ENCODE results near the gene PRKD3.

The PRKD3 gene

GRCh38 chr2:37342591-37343220, 18.1 kb upstream of the PRKD3 start:
- no peak for DNase-seq

- DNase-seq: peak; percentile 49
These were observed 16.0 kb upstream of the PRKD3 start for GRCh38 chr2:37340637-37341036.

GRCh38 chr2:37338933-37339332, 14.3 kb upstream of the PRKD3 start:
- no peak for DNase-seq

- no peak for DNase-seq
These were observed 13.1 kb upstream of the PRKD3 start for GRCh38 chr2:37337620-37338280.

DNA sequence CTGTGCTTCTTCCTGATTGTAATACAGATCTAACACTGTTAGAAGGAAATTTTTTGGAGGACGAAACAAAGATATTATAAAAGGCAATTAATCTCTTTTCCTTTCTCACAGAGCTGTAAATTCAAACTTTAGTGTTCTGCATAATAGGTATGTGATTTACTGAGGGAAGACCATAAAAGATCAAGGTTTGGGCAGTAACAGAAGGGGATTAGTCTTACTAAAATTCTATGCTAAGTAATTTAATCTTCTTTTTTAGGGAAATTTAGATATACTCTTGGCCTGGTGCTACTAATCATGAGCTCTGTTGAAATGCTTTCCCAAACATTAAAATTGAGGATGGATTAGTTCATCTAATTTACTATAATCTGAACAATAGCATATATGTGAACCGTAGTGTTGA, 11.0 kb upstream of the PRKD3 start:
- no peak for DNase-seq

DNA sequence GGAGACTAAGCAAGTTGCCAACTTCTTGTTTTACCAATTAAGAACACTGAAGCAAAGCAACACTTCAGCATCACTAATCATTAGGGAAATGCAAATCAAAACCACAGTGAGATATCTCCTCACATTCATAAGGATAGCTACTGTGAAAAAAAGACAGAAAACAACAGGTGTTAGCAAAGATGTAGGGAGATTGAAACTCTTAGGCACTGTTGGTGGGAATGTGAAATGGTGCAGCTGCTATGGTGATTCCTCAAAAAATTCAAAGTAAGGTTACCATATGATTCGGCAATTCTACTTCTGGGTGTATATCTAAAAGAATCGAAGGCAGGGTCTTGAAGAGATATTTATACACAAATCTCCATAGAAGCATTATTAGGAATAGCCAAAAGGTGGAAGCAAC, 8.6 kb upstream of the PRKD3 start:
- DNase-seq: no peak

DNA sequence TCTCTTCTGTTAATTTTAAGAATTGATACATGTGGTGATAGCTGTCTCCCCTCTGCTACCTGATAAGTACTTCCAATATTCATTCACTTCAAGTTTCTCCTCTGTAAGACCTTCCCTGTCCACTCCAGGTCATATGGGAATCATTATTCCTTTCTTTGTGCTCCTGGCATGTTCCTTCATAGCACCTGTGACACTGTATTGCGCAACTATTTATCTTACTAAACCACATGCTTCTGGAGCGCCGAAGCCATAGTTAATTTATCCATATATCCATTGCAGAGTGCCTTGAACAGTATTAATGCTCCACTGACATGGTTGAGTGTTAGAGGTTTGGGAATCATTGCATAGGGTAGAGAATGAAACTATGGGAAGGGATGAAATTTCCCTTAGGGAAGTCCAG, 7.9 kb upstream of the PRKD3 start:
- peak; percentile 43 for DNase-seq

GRCh38 chr2:37330681-37331080, 6.0 kb upstream of the PRKD3 start:
- DNase-seq: no peak

DNA sequence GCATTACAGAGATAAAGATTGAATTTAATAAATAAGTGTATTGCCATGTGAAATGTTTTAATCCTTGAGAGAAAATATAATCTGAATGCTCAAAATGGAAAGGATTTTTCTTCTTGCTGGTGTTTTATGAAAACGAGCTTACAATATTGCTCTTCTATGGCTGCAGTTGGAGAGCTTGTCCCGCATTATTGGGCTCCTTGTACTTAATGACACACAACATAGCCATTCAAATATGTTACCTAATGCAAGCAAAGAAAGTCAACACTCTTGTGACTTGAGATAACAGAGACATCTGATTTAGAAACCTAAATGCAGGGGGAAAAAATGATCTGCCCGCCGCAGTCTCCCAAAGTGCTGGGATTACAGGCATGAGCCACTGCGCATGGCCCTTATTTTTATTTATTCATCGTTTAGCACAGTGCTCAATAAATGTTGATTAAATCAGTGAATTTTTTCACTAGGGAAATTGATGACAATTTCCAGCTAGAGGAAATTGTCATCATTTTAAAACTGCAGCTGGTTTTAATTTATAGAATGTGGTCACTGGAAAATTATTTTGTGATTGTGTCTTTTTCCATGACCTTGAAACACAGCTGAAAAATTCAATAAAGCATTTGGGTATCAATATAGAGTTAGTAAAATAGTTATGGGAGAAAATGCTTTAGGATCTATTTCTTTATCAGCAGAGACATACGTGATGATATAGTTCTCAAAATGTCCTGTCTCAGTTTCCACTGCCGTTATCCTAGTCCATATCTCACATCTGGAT, 2.4 kb upstream of the PRKD3 start:
- no peak for DNase-seq

DNA sequence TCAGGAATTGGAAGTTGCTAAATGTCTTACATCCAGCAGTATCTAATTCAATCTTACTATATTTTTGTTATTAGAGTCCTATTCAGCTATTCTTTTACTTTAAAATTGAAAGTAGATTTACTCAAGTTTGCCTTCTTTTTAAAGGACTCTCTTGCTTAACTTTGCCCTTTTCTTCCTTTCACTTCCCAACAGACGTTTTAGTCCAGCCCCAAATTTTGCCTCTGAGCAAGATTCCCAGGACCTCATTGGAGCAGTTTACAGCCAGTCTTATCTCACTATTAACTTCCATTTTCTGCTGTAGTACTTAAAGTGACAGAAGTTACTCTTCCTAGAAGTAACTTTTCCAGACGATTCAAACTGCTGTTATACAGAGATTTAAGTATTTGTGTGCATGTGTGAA, 1.7 kb upstream of the PRKD3 start:
- DNase-seq: no peak

- DNase-seq: no peak
These were observed 1.0 kb upstream of the PRKD3 start for GRCh38 chr2:37325625-37326071.

DNA sequence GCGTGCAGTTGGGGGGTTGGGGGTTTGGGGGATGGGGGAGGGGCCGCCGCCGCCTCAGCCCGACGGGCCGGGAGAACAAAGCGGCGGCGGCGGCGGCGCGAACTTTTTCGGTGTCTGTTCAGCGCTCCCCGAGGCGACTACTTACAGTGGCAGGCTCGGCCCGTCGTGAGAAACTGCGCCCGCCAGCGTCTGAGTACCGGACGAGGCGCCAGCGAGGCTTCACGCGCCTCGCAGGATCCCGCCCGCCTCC, 172 bp downstream of the PRKD3 start:
- no peak for DNase-seq

GRCh38 chr2:37323781-37324535, 675 bp downstream of the PRKD3 start:
- peak; percentile 40 for DNase-seq

DNA sequence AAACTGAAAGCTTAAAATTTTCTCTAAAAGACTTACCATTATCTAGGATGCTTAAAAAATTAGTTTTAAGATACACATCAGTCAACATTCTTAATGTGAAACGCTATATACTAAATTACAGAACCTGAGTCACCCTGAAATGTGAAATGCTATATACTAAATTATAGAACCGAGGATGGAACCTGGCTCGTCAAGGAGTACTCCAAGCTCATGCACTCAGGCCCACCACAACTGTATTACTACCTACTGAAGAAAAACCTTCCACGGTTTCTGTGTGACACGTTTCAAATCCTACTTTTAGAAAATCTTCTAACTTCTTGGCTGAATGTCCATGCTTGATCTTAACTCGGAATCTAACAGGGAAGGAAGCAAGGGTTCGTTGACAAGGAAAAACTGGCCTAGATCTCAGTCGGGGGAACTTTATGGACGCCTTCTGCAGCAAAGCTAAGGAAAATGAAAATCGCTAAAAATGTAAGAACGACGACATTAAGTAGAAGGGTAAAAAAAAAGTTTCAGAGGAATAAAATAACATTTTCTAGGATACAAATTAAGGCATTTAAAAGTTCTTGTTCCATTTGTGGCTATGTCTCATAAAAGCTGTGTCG, 1.4 kb downstream of the PRKD3 start:
- no peak for DNase-seq

DNA sequence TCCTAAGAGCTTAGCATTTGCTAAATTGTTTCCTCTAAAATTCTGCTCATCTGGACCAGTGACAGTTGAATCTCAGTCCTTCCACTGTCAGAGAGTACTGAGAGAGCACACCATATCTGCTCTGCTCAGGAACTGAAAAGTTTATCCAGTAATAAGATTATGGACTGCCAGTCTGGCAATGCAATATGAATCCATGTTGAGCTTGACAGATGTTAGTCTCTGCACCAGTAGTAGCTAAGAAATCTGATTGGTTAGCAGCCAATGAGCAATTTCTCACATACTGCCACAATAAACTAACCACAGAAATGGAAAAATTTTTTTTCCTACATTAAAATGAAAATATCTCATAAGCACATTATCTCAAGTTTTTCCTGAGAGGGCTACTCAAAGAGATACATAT, 2.3 kb downstream of the PRKD3 start:
- DNase-seq: no peak

DNA sequence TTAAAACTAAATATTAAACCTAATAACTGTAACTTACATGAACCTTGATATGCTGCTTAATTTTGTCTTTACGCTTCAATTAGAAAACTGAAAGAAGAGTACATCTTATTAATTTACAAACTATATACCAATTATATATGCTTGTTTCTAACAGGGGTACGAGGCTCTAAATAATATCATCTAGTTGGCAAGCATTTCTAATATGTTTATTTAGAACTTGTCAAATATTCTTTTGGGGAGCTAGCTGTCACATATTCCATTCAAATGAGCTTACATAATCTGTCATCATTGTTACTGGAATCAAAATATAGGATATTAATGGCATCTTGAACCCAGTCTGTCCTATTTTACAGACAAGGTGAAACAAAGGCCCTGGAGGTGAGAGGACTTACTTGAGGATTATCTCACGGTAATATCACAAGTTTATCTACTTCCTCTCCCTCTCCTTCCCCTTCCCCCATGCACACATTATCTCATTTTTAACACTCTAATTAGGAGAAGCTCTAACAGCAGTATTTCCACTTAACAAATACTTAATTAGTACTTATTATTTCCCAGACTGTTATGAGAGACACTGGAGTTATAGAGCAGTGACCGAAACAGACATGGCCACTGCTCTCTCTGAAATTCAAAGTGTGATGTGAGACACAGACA, 3.5 kb downstream of the PRKD3 start:
- DNase-seq: no peak

DNA sequence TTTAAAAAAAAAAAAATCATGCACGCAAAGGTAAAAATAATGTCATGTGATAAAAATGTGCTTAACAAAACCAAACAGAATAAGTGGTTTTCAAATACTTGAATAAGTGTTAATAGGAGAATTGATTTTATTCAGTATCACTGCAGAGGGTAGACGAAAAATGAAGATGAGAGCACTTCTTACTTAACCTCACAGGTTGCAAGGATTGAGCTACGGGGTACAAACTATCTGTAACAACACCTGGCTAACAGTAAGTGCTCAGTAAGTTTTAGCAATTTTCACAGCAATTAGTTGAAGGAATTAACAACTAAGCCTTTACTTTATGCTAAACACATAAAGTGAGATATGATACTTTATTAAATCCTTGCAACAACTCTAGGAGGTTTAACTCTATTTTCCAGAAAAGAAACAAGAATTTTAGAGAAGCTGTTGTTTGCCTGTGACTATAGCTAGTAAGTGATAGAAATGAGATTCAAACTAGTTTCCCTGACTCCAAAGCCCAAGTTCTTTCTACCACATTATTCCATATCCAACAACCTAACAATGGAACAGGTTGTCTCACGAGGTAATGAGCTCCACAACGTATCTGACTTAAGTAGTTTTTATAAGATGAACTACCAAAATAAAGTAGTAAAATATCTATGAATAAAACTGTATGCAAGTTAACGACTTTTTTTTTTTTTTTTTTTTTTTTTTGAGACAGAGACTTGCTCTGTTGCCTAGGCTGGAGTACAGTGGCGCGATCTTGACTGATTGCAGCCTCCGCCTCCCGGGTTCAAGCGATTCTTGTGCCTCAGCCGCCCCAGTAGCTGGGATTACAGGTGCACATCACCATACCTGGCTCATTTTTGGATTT, 4.7 kb downstream of the PRKD3 start:
- DNase-seq: no peak

DNA sequence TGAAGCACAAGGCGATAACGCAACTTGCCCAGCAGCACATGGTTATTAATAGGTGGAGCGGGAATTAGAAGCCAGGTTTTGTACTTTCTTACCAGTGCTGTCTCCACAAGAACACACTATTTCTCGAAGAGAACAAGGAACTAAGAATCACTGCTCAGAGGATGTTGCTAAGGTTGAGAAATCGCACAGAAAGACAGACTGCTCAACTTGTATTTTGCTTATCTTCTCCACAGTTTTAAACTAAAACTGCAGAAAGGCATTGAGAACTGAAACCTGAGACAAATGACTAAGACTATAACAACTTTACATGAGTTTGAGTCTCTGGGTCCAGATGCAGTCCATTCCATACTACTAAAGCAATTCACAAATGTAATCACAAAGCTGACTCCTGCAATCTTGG, 6.2 kb downstream of the PRKD3 start:
- no peak for DNase-seq

DNA sequence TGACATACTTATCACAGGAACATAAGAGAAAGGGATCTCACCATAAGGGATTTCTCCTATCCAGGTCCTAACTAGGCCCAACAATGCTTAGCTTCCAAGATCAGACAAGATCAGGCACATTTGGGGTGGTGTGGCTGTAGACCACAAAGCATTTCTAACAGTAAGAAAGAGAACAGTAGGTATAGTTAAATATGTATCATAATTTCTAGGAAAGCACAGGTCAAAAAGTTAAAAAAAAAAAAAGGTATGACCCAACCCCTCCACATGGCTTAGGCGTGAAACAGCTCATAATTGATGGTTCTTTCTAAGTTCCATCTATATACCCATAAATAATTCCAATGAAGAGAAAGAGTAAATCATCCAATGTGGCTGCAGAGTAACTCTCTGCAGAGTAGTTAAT, 6.9 kb downstream of the PRKD3 start:
- DNase-seq: no peak

DNA sequence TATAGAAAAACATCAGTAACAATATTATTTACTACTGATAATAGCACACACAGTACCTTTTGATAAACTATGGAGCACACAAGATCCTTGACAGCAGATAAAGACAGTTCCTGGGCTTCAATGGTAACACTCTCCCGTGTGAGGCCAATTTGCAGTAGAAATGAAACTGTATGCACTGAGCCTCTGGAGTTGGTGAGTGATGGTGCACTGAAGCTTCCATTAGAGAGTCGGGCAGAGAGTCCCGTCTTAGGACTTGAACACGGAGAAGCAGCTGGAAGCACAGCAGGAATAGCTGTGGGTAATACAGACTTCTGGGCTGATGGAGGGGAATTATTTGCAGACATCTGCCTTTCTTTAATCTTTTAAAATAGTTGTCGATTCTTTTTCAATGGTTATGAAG, 8.5 kb downstream of the PRKD3 start:
- no peak for DNase-seq

DNA sequence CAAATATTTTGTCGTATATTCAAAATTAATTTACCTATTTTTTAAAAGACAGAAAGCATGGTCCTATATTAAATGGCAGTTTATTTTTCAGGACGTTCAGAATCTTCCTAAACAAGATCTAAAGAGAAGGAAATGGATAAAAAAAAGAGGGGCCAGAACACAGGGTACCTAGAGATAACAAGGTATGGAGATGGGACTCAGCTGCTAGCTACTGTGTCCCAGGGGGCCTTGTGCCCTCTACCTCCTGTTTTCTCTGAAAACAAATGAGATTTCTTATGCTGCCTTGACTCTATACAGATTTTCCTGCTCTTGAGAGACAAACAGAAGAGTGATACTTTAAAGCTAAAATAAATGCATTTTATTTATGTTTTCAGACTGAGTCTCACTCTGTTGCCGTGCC, 9.3 kb downstream of the PRKD3 start:
- no peak for DNase-seq

DNA sequence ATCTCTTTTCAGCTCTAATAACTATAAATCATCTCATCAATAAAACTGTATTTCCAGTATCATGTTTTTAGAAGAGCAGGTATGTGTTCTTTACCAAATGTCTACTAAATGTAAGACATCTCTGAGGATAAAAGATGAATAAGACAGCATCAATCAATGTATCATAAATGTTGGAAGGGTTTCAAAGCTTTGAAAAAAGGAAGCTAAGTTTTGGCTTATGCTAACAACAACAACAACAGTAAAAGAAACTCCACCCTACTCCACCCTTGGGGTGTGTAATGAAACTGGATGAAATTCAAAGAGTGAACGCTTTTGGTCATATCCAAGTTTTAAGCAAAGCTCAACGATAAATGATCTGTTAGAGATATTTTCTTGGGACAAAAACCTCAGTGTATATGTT, 17.1 kb downstream of the PRKD3 start:
- no peak for DNase-seq

Data from NCI-H510A treated with DMSO at 0.1 percent for 48 hours (cell line).